ENCODE results near the gene KIAA1549.

GRCh38 chr7:138957217-138957616 lies 24.0 kb downstream of the KIAA1549 start:
- TF ChIP-seq CTCF (IDR thresholded peaks at IDR 0.05) (no peak), POLR2AphosphoS5 (IDR thresholded peaks at IDR 0.05) (no peak), POLR2A (IDR thresholded peaks at IDR 0.05) (no peak), EP300 (IDR thresholded peaks at IDR 0.05) (no peak)

All from gastroesophageal sphincter (tissue), 3 donors.